SK-N-SH treated with all-trans-retinoic acid at 6 μM for 48 hours (cell line): ENCODE data around the gene OPN1LW.

ENCODE experiments used
- GLIS3 ChIP-seq: fragments of 250-450 bp; sonication (Bioruptor Pico); IDR thresholded peaks from 2 replicates; pipeline ENCODE4 v1.5.0; 2020; ENCODE audit warnings: mild to moderate bottlenecking, moderate library complexity
- PATZ1 ChIP-seq: fragments of 250-450 bp; sonication (Bioruptor Pico); IDR thresholded peaks from 2 replicates; pipeline ENCODE4 v1.8.0; 2020; ENCODE audit warnings: mild to moderate bottlenecking, moderate library complexity, borderline replicate concordance
- ZNF565 ChIP-seq: fragments of 450-650 bp; formaldehyde crosslinking; conservative IDR thresholded peaks from 2 replicates; pipeline ENCODE4 v1.5.0; 2020; ENCODE audit warnings: low read depth, mild to moderate bottlenecking, moderate library complexity
- TF ChIP-seq, protein P1 (sequence below): fragments of 250-450 bp; sonication (Bioruptor Pico); IDR thresholded peaks from 2 replicates; pipeline ENCODE4 v1.5.1; 2020; ENCODE audit warnings: low read depth, mild to moderate bottlenecking, moderate library complexity

DNA sequence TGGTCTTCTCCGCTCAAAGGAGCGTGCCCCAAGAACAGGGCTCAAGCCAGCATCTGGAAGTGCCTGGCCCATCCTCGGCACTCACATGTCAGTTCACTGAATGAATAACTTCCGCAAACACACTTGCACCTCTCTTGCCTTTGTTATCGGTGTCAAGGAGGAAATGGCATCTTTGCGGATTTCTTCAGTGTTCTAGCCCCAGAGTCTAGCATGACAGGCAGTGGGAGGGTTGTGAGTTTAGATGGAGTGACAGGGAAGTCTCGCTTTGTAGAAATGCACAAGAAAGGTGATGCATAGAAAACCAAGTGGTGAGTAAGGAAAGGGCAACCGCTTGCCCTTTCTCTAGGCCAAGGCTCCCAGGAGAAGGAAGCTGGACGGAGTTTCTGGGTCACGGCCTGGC is 29.0 kb upstream of the OPN1LW start:
- TF ChIP-seq GLIS3 (CRISPR knock-in tag): no peak
- TF ChIP-seq, protein P1, sequence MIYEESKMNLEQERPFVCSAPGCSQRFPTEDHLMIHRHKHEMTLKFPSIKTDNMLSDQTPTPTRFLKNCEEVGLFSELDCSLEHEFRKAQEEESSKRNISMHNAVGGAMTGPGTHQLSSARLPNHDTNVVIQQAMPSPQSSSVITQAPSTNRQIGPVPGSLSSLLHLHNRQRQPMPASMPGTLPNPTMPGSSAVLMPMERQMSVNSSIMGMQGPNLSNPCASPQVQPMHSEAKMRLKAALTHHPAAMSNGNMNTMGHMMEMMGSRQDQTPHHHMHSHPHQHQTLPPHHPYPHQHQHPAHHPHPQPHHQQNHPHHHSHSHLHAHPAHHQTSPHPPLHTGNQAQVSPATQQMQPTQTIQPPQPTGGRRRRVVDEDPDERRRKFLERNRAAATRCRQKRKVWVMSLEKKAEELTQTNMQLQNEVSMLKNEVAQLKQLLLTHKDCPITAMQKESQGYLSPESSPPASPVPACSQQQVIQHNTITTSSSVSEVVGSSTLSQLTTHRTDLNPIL (CRISPR knock-in tag): no peak
- TF ChIP-seq PATZ1 (CRISPR knock-in tag): no peak
- TF ChIP-seq ZNF565 (CRISPR knock-in tag): no peak
